ENCODE measurements around the gene MBD2.
"Not testable (repeated sequence)": the region's sequence is repeated elsewhere in the genome, so short reads cannot be mapped to it uniquely, and the experiment has no call there.

The MBD2 gene

GRCh38 chr18:54263904-54264336 lies 39.5 kb upstream of the MBD2 start:
- H4K20me1 ChIP-seq (ENCODE audit: insufficient read depth) = no peaks in the 10 kb centered on the region
- H3K27me3 ChIP-seq (ENCODE audit: insufficient read depth, low read depth) = no peaks in the 10 kb centered on the region
- no peak for TF ChIP-seq CTCF (conservative IDR thresholded peaks at IDR 0.05; ENCODE audit: low read depth, low read length)
- peak overlapping the region; percentile 17; the same call in 1 of the 2 replicates for H3K9ac ChIP-seq
- peak overlapping the region; percentile 17; the same call in 1 of the 2 replicates for H2AFZ ChIP-seq (ENCODE audit: low read depth)
- peak overlapping the region; percentile 60 for H3K27ac ChIP-seq
- H3K4me2 ChIP-seq = peak overlapping the region; percentile 37
- H3K4me3 ChIP-seq (IDR thresholded peaks at IDR 0.05; ENCODE audit: insufficient read depth, low read depth, low read length) = no peak overlapping the region
- H3K4me1 ChIP-seq (ENCODE audit: low read depth, poor library complexity, severe bottlenecking) = peaks cover 53% of the 10 kb centered on the region
- no peaks in the 10 kb centered on the region for H3K36me3 ChIP-seq (ENCODE audit: insufficient read depth)
- no peaks in the 10 kb centered on the region for H3K79me2 ChIP-seq (ENCODE audit: insufficient read depth, low read depth)

- Histone ChIP-seq H3K4me3 (IDR thresholded peaks at IDR 0.05; ENCODE audit: insufficient read depth, low read depth, low read length) (no peak overlapping the region), H3K27ac (no peak overlapping the region; the same call in 1 of the 2 replicates), H4K20me1 (ENCODE audit: insufficient read depth) (no peaks in the 10 kb centered on the region), H3K36me3 (ENCODE audit: insufficient read depth) (no peaks in the 10 kb centered on the region), H3K27me3 (ENCODE audit: insufficient read depth, low read depth) (no peaks in the 10 kb centered on the region), H2AFZ (ENCODE audit: low read depth) (no peak overlapping the region), H3K4me1 (ENCODE audit: low read depth, poor library complexity, severe bottlenecking) (peaks cover 44% of the 10 kb centered on the region), H3K4me2 (no peak overlapping the region; the same call in 1 of the 2 replicates), H3K79me2 (ENCODE audit: insufficient read depth, low read depth) (no peaks in the 10 kb centered on the region), H3K9ac (no peak overlapping the region)
- TF ChIP-seq CTCF (conservative IDR thresholded peaks at IDR 0.05; ENCODE audit: low read depth, low read length) = no peak
These were observed 37.4 kb upstream of the MBD2 start for GRCh38 chr18:54261894-54262293.

GRCh38 chr18:54260396-54261072 lies 36.1 kb upstream of the MBD2 start:
- no peak overlapping the region for H3K9ac ChIP-seq
- H4K20me1 ChIP-seq (ENCODE audit: insufficient read depth) = no peaks in the 10 kb centered on the region
- no peaks in the 10 kb centered on the region for H3K27me3 ChIP-seq (ENCODE audit: insufficient read depth, low read depth)
- no peak overlapping the region for H3K4me2 ChIP-seq
- no peak overlapping the region for H3K27ac ChIP-seq
- no peaks in the 10 kb centered on the region for H3K36me3 ChIP-seq (ENCODE audit: insufficient read depth)
- TF ChIP-seq CTCF (conservative IDR thresholded peaks at IDR 0.05; ENCODE audit: low read depth, low read length) = no peak
- no peak overlapping the region for H3K4me3 ChIP-seq (IDR thresholded peaks at IDR 0.05; ENCODE audit: insufficient read depth, low read depth, low read length)
- no peaks in the 10 kb centered on the region for H3K79me2 ChIP-seq (ENCODE audit: insufficient read depth, low read depth)
- H2AFZ ChIP-seq (ENCODE audit: low read depth) = no peak overlapping the region
- peaks cover 44% of the 10 kb centered on the region for H3K4me1 ChIP-seq (ENCODE audit: low read depth, poor library complexity, severe bottlenecking)

- H3K4me3 ChIP-seq (IDR thresholded peaks at IDR 0.05; ENCODE audit: insufficient read depth, low read depth, low read length); H3K9ac ChIP-seq; H3K79me2 ChIP-seq (ENCODE audit: insufficient read depth, low read depth); H3K36me3 ChIP-seq (ENCODE audit: insufficient read depth); H3K27me3 ChIP-seq (ENCODE audit: insufficient read depth, low read depth); H3K4me2 ChIP-seq; H3K27ac ChIP-seq; H2AFZ ChIP-seq (ENCODE audit: low read depth); H4K20me1 ChIP-seq (ENCODE audit: insufficient read depth): not testable (repeated sequence)
- H3K4me1 ChIP-seq (ENCODE audit: low read depth, poor library complexity, severe bottlenecking) = peaks cover 21% of the 10 kb centered on the region
These were observed 33.3 kb upstream of the MBD2 start for GRCh38 chr18:54257818-54258217.

- Histone ChIP-seq H3K9ac (no peak overlapping the region), H4K20me1 (ENCODE audit: insufficient read depth) (no peaks in the 10 kb centered on the region), H3K4me3 (IDR thresholded peaks at IDR 0.05; ENCODE audit: insufficient read depth, low read depth, low read length) (no peak overlapping the region), H3K36me3 (ENCODE audit: insufficient read depth) (no peaks in the 10 kb centered on the region), H3K27me3 (ENCODE audit: insufficient read depth, low read depth) (no peaks in the 10 kb centered on the region), H3K4me2 (no peak overlapping the region), H2AFZ (ENCODE audit: low read depth) (no peak overlapping the region), H3K4me1 (ENCODE audit: low read depth, poor library complexity, severe bottlenecking) (peaks cover 13% of the 10 kb centered on the region), H3K79me2 (ENCODE audit: insufficient read depth, low read depth) (no peaks in the 10 kb centered on the region), H3K27ac (no peak overlapping the region)
- TF ChIP-seq CTCF (conservative IDR thresholded peaks at IDR 0.05; ENCODE audit: low read depth, low read length) = no peak
These were observed 32.5 kb upstream of the MBD2 start for GRCh38 chr18:54257015-54257414.
